ENCODE data around the gene KCNJ16.

GRCh38 chr17:70165383-70165782 lies 90.4 kb downstream of the KCNJ16 start:
- TF ChIP-seq, protein P1, sequence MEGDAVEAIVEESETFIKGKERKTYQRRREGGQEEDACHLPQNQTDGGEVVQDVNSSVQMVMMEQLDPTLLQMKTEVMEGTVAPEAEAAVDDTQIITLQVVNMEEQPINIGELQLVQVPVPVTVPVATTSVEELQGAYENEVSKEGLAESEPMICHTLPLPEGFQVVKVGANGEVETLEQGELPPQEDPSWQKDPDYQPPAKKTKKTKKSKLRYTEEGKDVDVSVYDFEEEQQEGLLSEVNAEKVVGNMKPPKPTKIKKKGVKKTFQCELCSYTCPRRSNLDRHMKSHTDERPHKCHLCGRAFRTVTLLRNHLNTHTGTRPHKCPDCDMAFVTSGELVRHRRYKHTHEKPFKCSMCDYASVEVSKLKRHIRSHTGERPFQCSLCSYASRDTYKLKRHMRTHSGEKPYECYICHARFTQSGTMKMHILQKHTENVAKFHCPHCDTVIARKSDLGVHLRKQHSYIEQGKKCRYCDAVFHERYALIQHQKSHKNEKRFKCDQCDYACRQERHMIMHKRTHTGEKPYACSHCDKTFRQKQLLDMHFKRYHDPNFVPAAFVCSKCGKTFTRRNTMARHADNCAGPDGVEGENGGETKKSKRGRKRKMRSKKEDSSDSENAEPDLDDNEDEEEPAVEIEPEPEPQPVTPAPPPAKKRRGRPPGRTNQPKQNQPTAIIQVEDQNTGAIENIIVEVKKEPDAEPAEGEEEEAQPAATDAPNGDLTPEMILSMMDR (IDR thresholded peaks at IDR 0.05; ENCODE audit: low read depth, low read length, poor library complexity, severe bottlenecking): no peak
- TF ChIP-seq EZH2phosphoT487 (IDR thresholded peaks at IDR 0.05; ENCODE audit: borderline replicate concordance, low read length): no peak
